K562 (cell line): ENCODE measurements around the gene H2BK1. TPM values are rescaled to one million over a fixed set of nuclear protein-coding genes. Genes with fewer than 3 reads are reported as not detected.

Source experiments
- ETV6 ChIP-seq, 3 experiments: fragments of 150-350 bp in 1 of 3; sonication (generic) in 1 of 3; formaldehyde crosslinking in 1 of 3; IDR thresholded peaks; 2 replicates each; pipeline versions ENCODE4 v1.6.1 to v1.8.0; 2014 to 2022; ENCODE audit warnings: borderline replicate concordance in 2 of 3, low read depth in 2 of 3, antibody characterized with exemption in 1 of 3, low read length in 1 of 3, mild to moderate bottlenecking in 1 of 3, missing genetic modification reagents in 1 of 3
- EZH2 ChIP-seq: IDR thresholded peaks from 2 replicates; pipeline ENCODE4 v1.6.1; 2012; ENCODE audit warnings: low read depth, mild to moderate bottlenecking, inconsistent platforms, low read length, borderline replicate concordance
- FIP1L1 ChIP-seq: fragments of 200-400 bp; formaldehyde crosslinking; IDR thresholded peaks from 2 replicates; pipeline ENCODE4 v1.6.1; 2018; ENCODE audit warnings: mild to moderate bottlenecking, low read depth, low read length; ENCODE audit not compliant: poor library complexity, severe bottlenecking
- GATAD2A ChIP-seq: fragments of 450-650 bp; IDR thresholded peaks from 2 replicates; pipeline ENCODE4 v1.6.1; 2017
- HMGN3 ChIP-seq: IDR thresholded peaks from 2 replicates; pipeline ENCODE4 v1.6.1; 2011; ENCODE audit warnings: borderline replicate concordance, low read depth, mild to moderate bottlenecking, mixed read lengths, low read length; ENCODE audit not compliant: insufficient read length; ENCODE audit errors: extremely low read depth
- PHF20 ChIP-seq: fragments of 450-650 bp; IDR thresholded peaks from 2 replicates; pipeline ENCODE4 v1.6.1; 2018; ENCODE audit not compliant: partially characterized antibody
- SMAD4 ChIP-seq: fragments of 250-450 bp; sonication (Bioruptor Pico); conservative IDR thresholded peaks from 2 replicates; pipeline ENCODE4 v1.8.0; 2021; ENCODE audit warnings: inconsistent platforms, mild to moderate bottlenecking, moderate library complexity
- SMC3 ChIP-seq: conservative IDR thresholded peaks from 2 replicates; pipeline ENCODE4 v1.6.1; 2011; ENCODE audit warnings: low read depth, low read length, improper control_type of control experiment; ENCODE audit not compliant: insufficient read depth
- polyA plus RNA-seq, 8 experiments: library from polyadenylated mRNA; depleted of rRNA in 4 of 8; stranded (reverse) in 5 of 8; unstranded in 3 of 8; fragments of >200 nt; fragmentation: Nextera tagmentation in 2 of 8; fragmentation: Illumina TruSeq in 1 of 8; extraction: Ambion mirVana in 2 of 8; extraction: Trizol in 1 of 8; gene quantifications; 2 replicates each; pipeline versions ENCODE4 v1.2.1 to v1.2.3, GENCODE V29; 2011 to 2014; ENCODE audit warnings: inconsistent platforms in 1 of 8, missing spikeins in 1 of 8
- total RNA-seq, 7 experiments: library from RNA; depleted of rRNA in 6 of 7; stranded (reverse); fragments of >200 nt in 6 of 7; fragmentation: Illumina TruSeq in 2 of 7; extraction: Trizol in 2 of 7; gene quantifications; 2 replicates each; pipeline versions ENCODE4 v1.2.1 to v1.2.3, GENCODE V29; 2011 to 2021; ENCODE audit warnings: low replicate concordance in 1 of 7
- TF ChIP-seq, protein P1 (sequence below), 2 experiments: fragments of 450-650 bp in 1 of 2; sonication (generic) in 1 of 2; formaldehyde crosslinking in 1 of 2; IDR thresholded peaks; 2 replicates each; pipeline versions ENCODE4 v1.7.1 to v1.9.0; 2016 to 2022; ENCODE audit warnings: inconsistent platforms in 1 of 2, mild to moderate bottlenecking in 1 of 2, missing genetic modification reagents in 1 of 2
- TF ChIP-seq, protein P2 (sequence below), 2 experiments: fragments of 200-800 bp in 1 of 2; sonication (Bioruptor generic) in 1 of 2; sonication (generic) in 1 of 2; formaldehyde crosslinking in 1 of 2; IDR thresholded peaks in 1 of 2; conservative IDR thresholded peaks in 1 of 2; 2 replicates each; pipeline versions ENCODE4 v1.5.0 to v1.6.1; 2016 to 2020; ENCODE audit warnings: missing compliant biosample characterization in 1 of 2, missing genetic modification characterization in 1 of 2, missing genetic modification reagents in 1 of 2

H2BK1 gene
- total and polyA plus RNA-seq, 9 of the 15 experiments (the other 6 are each of a cell fraction or from before 2014, with no cell fraction given), result not detected

- TF ChIP-seq, protein P1, sequence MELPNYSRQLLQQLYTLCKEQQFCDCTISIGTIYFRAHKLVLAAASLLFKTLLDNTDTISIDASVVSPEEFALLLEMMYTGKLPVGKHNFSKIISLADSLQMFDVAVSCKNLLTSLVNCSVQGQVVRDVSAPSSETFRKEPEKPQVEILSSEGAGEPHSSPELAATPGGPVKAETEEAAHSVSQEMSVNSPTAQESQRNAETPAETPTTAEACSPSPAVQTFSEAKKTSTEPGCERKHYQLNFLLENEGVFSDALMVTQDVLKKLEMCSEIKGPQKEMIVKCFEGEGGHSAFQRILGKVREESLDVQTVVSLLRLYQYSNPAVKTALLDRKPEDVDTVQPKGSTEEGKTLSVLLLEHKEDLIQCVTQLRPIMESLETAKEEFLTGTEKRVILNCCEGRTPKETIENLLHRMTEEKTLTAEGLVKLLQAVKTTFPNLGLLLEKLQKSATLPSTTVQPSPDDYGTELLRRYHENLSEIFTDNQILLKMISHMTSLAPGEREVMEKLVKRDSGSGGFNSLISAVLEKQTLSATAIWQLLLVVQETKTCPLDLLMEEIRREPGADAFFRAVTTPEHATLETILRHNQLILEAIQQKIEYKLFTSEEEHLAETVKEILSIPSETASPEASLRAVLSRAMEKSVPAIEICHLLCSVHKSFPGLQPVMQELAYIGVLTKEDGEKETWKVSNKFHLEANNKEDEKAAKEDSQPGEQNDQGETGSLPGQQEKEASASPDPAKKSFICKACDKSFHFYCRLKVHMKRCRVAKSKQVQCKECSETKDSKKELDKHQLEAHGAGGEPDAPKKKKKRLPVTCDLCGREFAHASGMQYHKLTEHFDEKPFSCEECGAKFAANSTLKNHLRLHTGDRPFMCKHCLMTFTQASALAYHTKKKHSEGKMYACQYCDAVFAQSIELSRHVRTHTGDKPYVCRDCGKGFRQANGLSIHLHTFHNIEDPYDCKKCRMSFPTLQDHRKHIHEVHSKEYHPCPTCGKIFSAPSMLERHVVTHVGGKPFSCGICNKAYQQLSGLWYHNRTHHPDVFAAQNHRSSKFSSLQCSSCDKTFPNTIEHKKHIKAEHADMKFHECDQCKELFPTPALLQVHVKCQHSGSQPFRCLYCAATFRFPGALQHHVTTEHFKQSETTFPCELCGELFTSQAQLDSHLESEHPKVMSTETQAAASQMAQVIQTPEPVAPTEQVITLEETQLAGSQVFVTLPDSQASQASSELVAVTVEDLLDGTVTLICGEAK (IDR thresholded peaks at IDR 0.05), result 0 out of 2 replicates have a peak, but pooled peaks have one; percentile 25
- TF ChIP-seq, protein P1 (CRISPR knock-in tag; IDR thresholded peaks at IDR 0.05), result 0 out of 2 replicates have a peak, but pooled peaks have one; percentile 27
- TF ChIP-seq, protein P2, sequence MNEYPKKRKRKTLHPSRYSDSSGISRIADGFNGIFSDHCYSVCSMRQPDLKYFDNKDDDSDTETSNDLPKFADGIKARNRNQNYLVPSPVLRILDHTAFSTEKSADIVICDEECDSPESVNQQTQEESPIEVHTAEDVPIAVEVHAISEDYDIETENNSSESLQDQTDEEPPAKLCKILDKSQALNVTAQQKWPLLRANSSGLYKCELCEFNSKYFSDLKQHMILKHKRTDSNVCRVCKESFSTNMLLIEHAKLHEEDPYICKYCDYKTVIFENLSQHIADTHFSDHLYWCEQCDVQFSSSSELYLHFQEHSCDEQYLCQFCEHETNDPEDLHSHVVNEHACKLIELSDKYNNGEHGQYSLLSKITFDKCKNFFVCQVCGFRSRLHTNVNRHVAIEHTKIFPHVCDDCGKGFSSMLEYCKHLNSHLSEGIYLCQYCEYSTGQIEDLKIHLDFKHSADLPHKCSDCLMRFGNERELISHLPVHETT (CRISPR knock-in tag; conservative IDR thresholded peaks at IDR 0.05 in 1 of 2, IDR thresholded peaks at IDR 0.05 in 1 of 2), result 0 out of 4 replicates have a peak, but pooled peaks of 1 of the 2 experiments have one; percentile 67
- peak; percentile 56; the same call in 1 of the 2 replicates for TF ChIP-seq GATAD2A
- 0 out of 2 replicates have a peak, but pooled peaks have one; percentile 5 for TF ChIP-seq SMC3
- TF ChIP-seq FIP1L1, result peak; percentile 44
- TF ChIP-seq SMAD4 (CRISPR knock-in tag), result peak; percentile 90
- peak; percentile 15 for TF ChIP-seq HMGN3
- no peak for TF ChIP-seq ETV6 (IDR thresholded peaks at IDR 0.05; ENCODE audit: borderline replicate concordance in 1 of 2, low read depth in 2 of 2, low read length in 1 of 2)
- TF ChIP-seq ETV6 (CRISPR knock-in tag; IDR thresholded peaks at IDR 0.05; ENCODE audit: borderline replicate concordance), result no peak
- peak; percentile 23 for TF ChIP-seq PHF20
- peak; percentile 90 for TF ChIP-seq EZH2
- TF ChIP-seq, all 486 proteins: peak for 37
These were observed 41.6 kb upstream of the H2BK1 start (continued) for GRCh38 chr7:151251689-151252560.
